GM21360 (cell line): ENCODE results near the gene JAML.
"Not testable (repeated sequence)": the region's sequence is repeated elsewhere in the genome, so short reads cannot be mapped to it uniquely, and the experiment has no call there.

ENCODE experiments used
- ATAC-seq: cut with Tn5 transposase; IDR thresholded peaks from one replicate; pipeline ENCODE4 v1.9.1; 2021; ENCODE audit warnings: mild to moderate bottlenecking, moderate library complexity; ENCODE audit not compliant: unreplicated experiment

Gene JAML

DNA sequence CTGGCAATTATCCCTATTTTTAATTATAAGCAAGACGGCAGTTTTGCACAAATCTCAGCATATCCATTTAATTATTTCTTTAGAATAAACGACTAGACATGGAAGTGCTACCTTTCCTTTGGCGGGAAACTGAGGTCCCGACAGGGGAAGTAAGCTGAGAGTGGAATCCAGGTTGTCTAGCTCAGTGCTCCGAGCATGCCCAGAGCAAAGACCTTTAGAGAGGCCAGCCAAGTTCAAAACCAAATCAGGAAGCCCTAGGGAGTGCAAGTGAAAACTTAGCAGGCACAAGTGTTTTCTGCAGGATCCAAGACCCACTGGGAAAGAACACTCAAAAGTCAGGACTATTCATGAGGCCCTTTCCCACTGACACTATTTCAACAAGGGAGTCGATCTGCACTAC, 25.7 kb downstream of the JAML start:
- no peak for ATAC-seq

GRCh38 chr11:118198370-118198769, 26.4 kb downstream of the JAML start:
- no peak for ATAC-seq

GRCh38 chr11:118194835-118195627, 29.8 kb downstream of the JAML start:
- no peak for ATAC-seq

- no peak for ATAC-seq
These were observed 30.8 kb downstream of the JAML start for GRCh38 chr11:118193910-118194566.

GRCh38 chr11:118192817-118193216, 32.0 kb downstream of the JAML start:
- not testable (repeated sequence) for ATAC-seq

- not testable (repeated sequence) for ATAC-seq
These were observed 33.8 kb downstream of the JAML start for GRCh38 chr11:118190942-118191506.

- ATAC-seq = no peak
These were observed 38.3 kb downstream of the JAML start for GRCh38 chr11:118186346-118187107.

DNA sequence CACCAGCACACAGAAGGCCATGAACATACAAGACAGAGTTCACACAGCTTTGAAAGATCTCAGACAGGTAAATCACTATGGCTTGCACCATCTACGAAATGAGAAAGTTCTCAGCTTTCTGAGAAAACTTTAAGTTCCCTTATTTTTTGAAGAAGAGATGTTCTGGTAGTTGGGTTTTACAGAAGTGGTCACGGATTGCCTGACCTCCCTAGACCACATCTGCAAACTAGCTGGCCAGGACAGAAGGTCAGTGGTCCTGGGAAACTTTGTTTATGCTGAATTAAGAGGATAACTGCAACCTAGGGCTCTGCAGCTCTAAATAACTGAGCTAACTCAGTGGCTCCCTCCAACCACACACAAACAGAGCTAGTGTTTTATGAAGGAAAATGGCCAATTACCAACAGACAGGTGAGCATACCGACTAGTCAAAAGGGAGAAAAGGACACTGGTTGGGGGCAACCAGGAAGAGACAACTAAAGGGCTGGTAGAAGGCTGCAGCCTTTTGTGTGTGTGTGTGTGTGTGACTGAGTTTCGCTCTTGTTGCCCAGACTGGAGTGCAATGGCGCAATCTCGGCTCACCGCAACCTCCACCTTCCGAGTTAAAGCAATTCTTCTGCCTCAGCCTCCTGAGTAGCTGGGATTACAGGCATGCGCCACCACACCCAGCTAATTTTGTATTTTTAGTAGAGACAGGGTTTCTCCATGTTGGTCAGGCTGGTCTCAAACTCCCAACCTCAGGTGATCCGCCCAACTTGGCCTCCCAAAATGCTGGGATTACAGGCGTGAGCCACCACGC, 39.8 kb downstream of the JAML start:
- no peak for ATAC-seq

DNA sequence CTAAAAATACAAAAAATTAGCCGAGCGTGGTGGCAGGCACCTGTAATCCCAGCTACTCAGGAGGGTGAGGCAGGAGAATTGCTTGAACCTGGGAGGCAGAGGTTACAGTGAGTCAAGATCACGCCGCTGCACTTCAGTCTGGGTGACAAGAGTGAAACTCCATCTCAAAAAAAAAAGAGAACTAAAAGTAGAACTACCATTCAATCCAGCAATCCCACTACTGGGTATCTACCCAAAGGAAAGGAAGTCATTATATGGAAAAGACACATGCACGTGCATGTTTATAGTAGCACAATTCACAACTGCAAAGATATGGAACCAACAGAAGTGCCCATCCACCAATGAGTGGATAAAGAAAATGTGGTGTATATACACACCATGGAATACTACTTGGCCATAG, 41.1 kb downstream of the JAML start:
- ATAC-seq = not testable (repeated sequence)

- no peak for ATAC-seq
These were observed 44.5 kb downstream of the JAML start for GRCh38 chr11:118180300-118180703.

DNA sequence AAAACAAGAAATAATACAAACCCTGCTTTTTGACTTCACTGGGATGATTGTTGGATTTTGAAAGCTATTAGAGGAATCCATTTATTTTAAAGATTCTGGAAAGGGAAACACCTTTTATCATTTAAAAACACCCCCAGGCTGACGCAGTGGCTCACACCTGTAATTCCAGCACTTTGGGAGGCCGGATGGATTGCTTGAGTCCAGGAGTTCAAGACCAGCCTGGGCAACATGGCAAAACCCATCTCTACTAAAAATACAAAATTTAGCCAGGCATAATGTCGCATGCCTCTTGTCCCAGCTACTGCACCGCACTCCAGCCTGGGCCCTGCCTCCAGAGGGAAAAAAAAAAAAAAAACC, 48.1 kb downstream of the JAML start:
- ATAC-seq = no peak

DNA sequence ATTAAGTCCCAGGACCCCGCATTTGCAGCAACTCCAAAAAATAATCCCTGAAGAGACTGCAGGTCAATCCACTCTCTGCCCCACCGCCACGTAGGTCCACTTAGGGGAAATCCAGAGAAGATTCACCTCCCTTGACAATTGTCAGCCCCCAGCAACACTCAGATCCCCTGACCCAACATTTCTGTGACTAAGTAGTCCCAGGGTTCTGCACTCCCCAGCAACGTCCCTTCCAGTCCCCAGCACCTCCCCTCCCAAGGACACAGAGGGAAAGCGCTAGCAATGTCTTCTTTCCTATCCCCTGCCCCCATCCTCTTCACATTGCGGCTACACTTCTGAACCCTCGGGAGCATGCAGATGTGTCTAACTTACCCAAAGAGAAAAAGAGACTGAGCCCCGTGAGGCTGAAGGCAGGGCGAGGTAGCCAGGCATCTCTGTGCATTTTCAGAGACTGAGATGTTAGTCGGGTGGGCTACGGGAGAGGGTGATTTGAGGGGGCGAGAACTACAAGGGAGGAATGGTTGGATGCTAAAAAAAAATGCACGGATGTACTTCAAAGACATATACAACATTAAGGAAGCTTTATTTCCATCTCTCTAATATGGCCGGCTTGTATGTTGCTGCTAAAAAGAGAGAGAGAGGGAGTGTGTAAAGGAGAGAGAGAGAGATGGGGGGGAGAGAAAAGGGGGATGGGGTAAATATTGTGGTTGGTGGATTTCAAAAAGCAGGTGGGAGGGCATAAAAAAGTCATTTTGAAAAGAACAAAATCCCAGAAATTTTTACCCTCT, 48.6 kb downstream of the JAML start, which contains the start of gene SCN2B:
Gene SCN2B (minus strand): TSS at position 647 of the 785 bp plus-strand sequence. CDS start 208 bp downstream, at position 439.
- no peak for ATAC-seq

DNA sequence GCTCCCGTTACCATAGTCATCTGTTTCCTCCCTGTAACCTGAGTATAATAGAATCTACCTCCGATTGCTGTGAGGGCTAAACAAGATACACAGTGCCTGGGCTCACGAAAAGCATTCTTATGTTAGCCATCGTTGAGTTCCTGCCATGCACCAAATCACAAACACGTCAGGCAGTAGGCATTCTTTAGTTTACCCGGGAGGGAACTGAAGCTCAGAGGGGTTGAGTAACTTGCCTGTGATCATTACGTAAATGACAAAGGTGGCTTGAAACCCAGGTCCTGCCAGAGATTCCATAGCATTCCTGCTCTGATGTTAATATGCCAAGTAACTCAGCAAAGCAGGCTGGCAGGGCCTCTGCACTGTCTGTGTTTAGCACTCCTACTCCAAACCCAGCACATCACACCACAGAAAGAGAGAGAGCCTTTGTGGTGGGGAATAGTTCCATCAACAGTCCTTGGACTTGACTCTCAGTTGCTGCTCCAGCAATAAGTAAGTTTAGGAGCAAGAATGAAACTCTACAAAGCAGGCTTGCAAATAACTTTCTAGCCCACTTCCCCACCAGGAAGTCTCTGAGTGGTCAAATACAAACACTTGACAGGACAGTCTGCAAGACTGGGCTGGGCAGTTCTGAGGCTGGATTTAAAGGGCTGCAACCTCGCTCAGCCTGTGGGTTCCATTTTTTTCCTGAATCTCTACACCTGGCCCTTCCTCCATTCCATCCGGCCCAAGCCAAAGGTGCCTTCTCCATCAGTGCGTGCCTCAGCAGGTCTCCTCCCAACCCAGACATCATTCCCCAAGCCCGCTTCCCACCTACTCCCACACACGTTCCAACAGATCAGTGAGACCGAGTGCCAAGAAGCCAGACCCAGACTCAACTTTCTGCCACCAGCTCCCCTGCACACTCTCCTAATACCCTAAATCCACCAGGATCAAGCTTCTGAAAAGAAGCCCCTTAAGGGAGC, 49.5 kb downstream of the JAML start:
- ATAC-seq = no peak

DNA sequence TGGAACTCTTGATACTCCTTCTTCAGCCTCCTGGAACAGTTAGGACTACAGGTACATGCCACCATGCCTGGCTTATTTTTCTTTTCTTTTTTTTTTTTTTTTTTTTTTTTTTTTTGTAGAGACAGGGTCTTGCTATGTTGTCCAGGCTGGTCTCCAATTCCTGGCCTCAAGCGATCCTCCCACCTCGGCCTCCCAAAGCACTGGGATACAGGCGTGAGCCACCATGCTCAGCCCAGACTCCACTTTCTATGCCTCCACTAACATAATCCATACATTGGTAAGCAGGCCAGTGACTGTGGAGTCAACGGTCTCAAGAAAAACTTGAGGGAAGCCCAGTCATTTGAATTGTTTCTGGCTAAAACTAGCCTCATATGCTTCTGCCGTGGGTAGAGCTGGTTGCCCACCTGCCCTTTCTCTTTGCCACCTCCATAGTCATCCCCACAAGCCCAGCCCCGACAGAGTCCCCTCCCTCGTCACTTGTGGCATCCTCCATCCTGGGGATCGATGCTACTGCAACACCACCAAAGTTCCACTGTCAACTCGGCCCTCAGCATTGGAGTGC, 50.7 kb downstream of the JAML start:
- no peak for ATAC-seq

DNA sequence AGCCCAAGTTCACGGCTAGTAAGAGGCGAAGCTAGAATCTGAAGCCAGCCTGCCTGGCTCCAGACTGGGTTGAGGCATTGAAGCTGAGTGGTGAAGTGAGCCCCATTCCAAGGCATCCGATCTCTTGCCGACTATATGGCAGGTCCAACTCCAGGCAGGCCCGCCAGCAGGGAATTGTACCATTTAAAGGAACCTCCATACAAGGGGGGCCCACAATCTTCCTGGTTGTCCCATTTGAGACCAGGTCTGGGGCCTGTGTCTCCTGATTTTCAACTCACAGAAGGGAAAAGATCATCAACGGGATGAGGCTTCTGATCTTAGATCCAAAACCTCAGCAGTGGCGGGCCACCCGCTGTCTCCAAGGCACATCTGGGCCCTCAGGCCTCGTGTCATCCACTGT, 52.5 kb downstream of the JAML start:
- no peak for ATAC-seq

- no peak for ATAC-seq
These were observed 53.3 kb downstream of the JAML start for GRCh38 chr11:118171269-118172062.

DNA sequence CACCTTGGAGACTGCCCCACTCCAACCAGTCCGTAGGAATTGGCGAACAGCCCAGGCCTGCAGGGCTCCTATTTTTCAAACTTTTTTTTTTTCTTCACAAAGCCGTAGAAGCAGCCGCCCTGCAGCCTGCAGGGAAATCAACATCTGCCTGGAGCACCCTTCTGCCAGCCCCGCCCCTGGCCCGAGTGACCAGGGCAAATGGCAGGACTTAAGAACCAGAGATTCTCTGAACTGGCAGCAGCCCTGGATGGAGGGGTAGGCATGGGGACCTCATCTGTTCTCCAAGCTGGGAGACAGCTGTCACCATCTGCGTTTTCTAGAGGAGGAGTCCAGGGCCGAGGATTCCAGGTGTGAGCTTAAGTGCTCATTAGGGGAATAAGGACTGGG, 53.9 kb downstream of the JAML start:
- ATAC-seq = no peak

- no peak for ATAC-seq
These were observed 54.6 kb downstream of the JAML start for GRCh38 chr11:118170231-118170630.
